ENCODE data around the gene ATG3. TPM values are rescaled to one million over a fixed set of nuclear protein-coding genes. Genes with fewer than 3 reads are reported as not detected.
"Not testable (repeated sequence)": the region's sequence is repeated elsewhere in the genome, so short reads cannot be mapped to it uniquely, and the experiment has no call there.

The ATG3 gene
- total and polyA plus RNA-seq, 2 of the 8 experiments (the other 6 are each of a cell fraction or from before 2014, with no cell fraction given): 27.3 to 55.3 TPM

DNA sequence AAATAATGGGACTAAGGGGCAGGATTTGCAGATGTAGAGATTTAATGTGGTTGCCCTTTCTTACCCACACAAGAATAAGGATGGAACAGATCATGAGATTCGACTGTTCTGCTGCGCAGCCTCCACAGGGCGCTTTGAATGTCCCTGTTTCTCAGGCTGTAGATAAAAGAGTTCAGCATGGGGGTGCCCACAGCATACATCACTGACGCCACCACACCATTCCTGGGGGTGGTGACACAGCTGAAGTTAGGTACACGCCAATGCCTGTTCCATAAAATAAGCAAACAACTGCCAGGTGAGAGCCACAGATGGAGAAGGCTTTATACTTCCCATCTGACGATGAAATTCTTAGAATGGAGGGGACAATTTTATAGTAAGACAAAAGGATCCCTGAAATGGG, 37.6 kb downstream of the ATG3 start:
- peak overlapping the region in 1 of 4 experiments; percentile 34; a peak in 1 of 7 replicates for H3K9ac ChIP-seq (replicated peaks in 1 of 4; ENCODE audit: extremely low read depth in 1 of 4, low read depth in 3 of 4, low read length in 3 of 4)
- H4K5ac ChIP-seq (ENCODE audit: insufficient read length, low read depth, low read length); H4K8ac ChIP-seq (ENCODE audit: extremely low read depth, insufficient read depth, low read length); H3K4ac ChIP-seq (replicated peaks; ENCODE audit: insufficient read length, low read depth, low read length); H2BK5ac ChIP-seq (ENCODE audit: low read depth, low read length); H2AFZ ChIP-seq (ENCODE audit: low read length); H2BK15ac ChIP-seq (ENCODE audit: low read length); H3K4me3 ChIP-seq (ENCODE audit: extremely low read depth in 1 of 4, insufficient read depth in 2 of 4, low read depth in 3 of 4, low read length in 4 of 4); H3K56ac ChIP-seq (replicated peaks; ENCODE audit: insufficient read length, low read depth, low read length); H2BK120ac ChIP-seq (replicated peaks; ENCODE audit: low read depth, low read length); POLR2A ChIA-PET (ENCODE audit: partially characterized antibody); H3K14ac ChIP-seq (ENCODE audit: insufficient read length); H2BK20ac ChIP-seq (ENCODE audit: low read length); H4K20me1 ChIP-seq (replicated peaks in 1 of 2; ENCODE audit: control insufficient read depth in 1 of 2, insufficient read depth in 2 of 2, low read length in 2 of 2); H3K4me1 ChIP-seq (replicated peaks in 1 of 4; ENCODE audit: control insufficient read depth in 3 of 4, insufficient read depth in 4 of 4, low read length in 3 of 4); H3K79me2 ChIP-seq (ENCODE audit: control insufficient read depth in 1 of 2, insufficient read depth in 2 of 2, low read length in 2 of 2); FAIRE-seq; H3K27ac ChIP-seq (ENCODE audit: low read depth, low read length); H3K18ac ChIP-seq (ENCODE audit: extremely low read depth, low read length); H3K4me2 ChIP-seq (ENCODE audit: insufficient read depth in 1 of 2, low read depth in 2 of 2, low read length in 2 of 2); DNase-seq (ENCODE audit: low read depth in 1 of 2, low spot score in 2 of 2); H4K91ac ChIP-seq (replicated peaks; ENCODE audit: insufficient read length, low read length); CTCF ChIA-PET (ENCODE audit: partially characterized antibody); H3K27me3 ChIP-seq (replicated peaks in 1 of 4; ENCODE audit: control insufficient read depth in 3 of 4, extremely low read depth in 1 of 4, insufficient read depth in 3 of 4, low read length in 3 of 4); H3K23ac ChIP-seq (ENCODE audit: insufficient read length); H3K23me2 ChIP-seq (ENCODE audit: low read depth, low read length); H2BK12ac ChIP-seq (ENCODE audit: low read depth, low read length); H3K36me3 ChIP-seq (ENCODE audit: control insufficient read depth in 2 of 4, insufficient read depth in 4 of 4, low read length in 3 of 4); H3K9me3 ChIP-seq (ENCODE audit: insufficient read depth in 2 of 2, low read depth in 1 of 2, low read length in 1 of 2); H3K79me1 ChIP-seq (ENCODE audit: low read depth, low read length); H2AK5ac ChIP-seq (ENCODE audit: low read depth, low read length): not testable (repeated sequence)
- WGBS, 2 experiments (ENCODE audit: extremely low coverage in 1 of 2, insufficient coverage in 1 of 2, insufficient read length in 1 of 2, insufficient replicate concordance in 2 of 2, low coverage in 1 of 2, low lambda C conversion rate in 2 of 2, missing lambda C conversion rate in 1 of 2): 92% methylated on average over 6 of the region's 6 CpGs; no CpG with 5 or more reads in 1 of the 2 experiments
